HCT116 (cell line): ENCODE data around the gene TASL. TPM values are rescaled to one million over a fixed set of nuclear protein-coding genes. Genes with fewer than 3 reads are reported as not detected.

Experiments used
- ATAC-seq: fragments of 200-7000 bp; cut with Tn5 transposase; 2 replicates; pipeline ENCODE4 v1.9.1; 2020; ENCODE audit warnings: mild to moderate bottlenecking, moderate library complexity
- BruUV-seq: library from RNA; stranded (reverse); fragments of 400-500 nt; replicated peaks from 2 replicates; lab custom pipeline; 2021; lab: Mats Ljungman, UMichigan
- CTCF ChIA-PET: fragments of 300-600 bp; sonication (Branson Sonifier 250); formaldehyde crosslinking; loops from one replicate; lab custom pipeline; 2021; ENCODE audit warnings: antibody characterized with exemption; lab: Charles Lee
- POLR2A ChIA-PET: fragments of 300-600, 350-600 bp; sonication (Branson Sonifier 250); formaldehyde crosslinking; loops from one replicate; lab custom pipeline; 2021; ENCODE audit warnings: antibody characterized with exemption; lab: Charles Lee
- RAD21 ChIA-PET, 2 experiments: fragments of 300-600 bp; sonication (Branson Sonifier 250); formaldehyde crosslinking; loops; one replicate each; lab custom pipeline; 2023; ENCODE audit warnings: low total read pairs in 2 of 2; ENCODE audit not compliant: uncharacterized antibody in 2 of 2, unreplicated experiment in 2 of 2, low non-redundant PET in 1 of 2; lab: Charles Lee
- DNase-seq: peaks from one replicate; pipeline ENCODE4 v3.0.0-alpha.2; 2010; ENCODE audit warnings: low read depth, low spot score
- H2AFZ ChIP-seq: fragments of 200-600 bp; shearing (Covaris generic), sonication (generic); 2 replicates; pipeline ENCODE4 v1.6.1; 2017; ENCODE audit warnings: low read depth, mixed run types, mixed read lengths, antibody characterized with exemption, low read length; ENCODE audit not compliant: poor library complexity, severe bottlenecking
- H3K27ac ChIP-seq: 2 replicates; pipeline ENCODE4 v1.5.1; 2012; ENCODE audit warnings: low read depth, low read length
- H3K27me3 ChIP-seq: fragments of 200-600 bp; sonication (generic); 2 replicates; pipeline ENCODE4 v1.6.1; 2016; ENCODE audit warnings: mixed run types, low read length, mixed read lengths; ENCODE audit not compliant: insufficient read depth
- H3K36me3 ChIP-seq, 2 experiments: fragments of 200-500 bp in 1 of 2; fragments of 200-600 bp in 1 of 2; sonication (Bioruptor generic) in 1 of 2; sonication (generic) in 1 of 2; 2 replicates each; pipeline versions ENCODE4 v1.5.1 to v1.6.1; 2014 to 2016; ENCODE audit warnings: low read length in 2 of 2, inconsistent platforms in 1 of 2, mixed read lengths in 1 of 2, mixed run types in 1 of 2; ENCODE audit not compliant: insufficient read depth in 2 of 2, control insufficient read depth in 1 of 2
- H3K4me1 ChIP-seq, 2 experiments: fragments of 200-600 bp in 1 of 2; sonication (generic) in 1 of 2; 2 replicates each; pipeline versions ENCODE4 v1.5.1 to v1.6.1; 2012 to 2017; ENCODE audit warnings: low read length in 2 of 2, inconsistent platforms in 1 of 2, mild to moderate bottlenecking in 1 of 2, mixed read lengths in 1 of 2, mixed run types in 1 of 2, moderate library complexity in 1 of 2; ENCODE audit not compliant: insufficient read depth in 2 of 2, control insufficient read depth in 1 of 2
- H3K4me2 ChIP-seq: fragments of 200-600 bp; sonication (generic); 2 replicates; pipeline ENCODE4 v1.6.1; 2017; ENCODE audit warnings: mixed run types, low read length, mixed read lengths
- H3K4me3 ChIP-seq, 2 experiments: fragments of 200-600 bp in 1 of 2; sonication (generic) in 1 of 2; replicated peaks in 1 of 2; 2 replicates each; pipeline ENCODE4 v1.5.1; 2011 to 2016; ENCODE audit warnings: low read length in 2 of 2, control low read depth in 1 of 2, low read depth in 1 of 2, mild to moderate bottlenecking in 1 of 2, mixed read lengths in 1 of 2, mixed run types in 1 of 2
- H3K79me2 ChIP-seq: fragments of 200-600 bp; sonication (generic); 2 replicates; pipeline ENCODE4 v1.6.1; 2017; ENCODE audit warnings: mild to moderate bottlenecking, mixed run types, low read length, moderate library complexity, mixed read lengths; ENCODE audit not compliant: insufficient read depth
- H3K9ac ChIP-seq: fragments of 200-600 bp; sonication (generic); 2 replicates; pipeline ENCODE4 v1.6.1; 2016; ENCODE audit warnings: low read length, mixed read lengths
- H3K9me2 ChIP-seq: fragments of 200-600 bp; sonication (generic), shearing (Covaris generic); 2 replicates; pipeline ENCODE4 v1.6.1; 2017; ENCODE audit warnings: mixed run types, mild to moderate bottlenecking, moderate library complexity; ENCODE audit not compliant: insufficient read depth
- H3K9me3 ChIP-seq, 2 experiments: fragments of 200-500 bp in 1 of 2; fragments of 200-600 bp in 1 of 2; sonication (Bioruptor generic) in 1 of 2; sonication (generic) in 1 of 2; 2 replicates each; pipeline ENCODE4 v1.6.1; 2014 to 2017; ENCODE audit warnings: low read length in 2 of 2, mixed read lengths in 2 of 2, inconsistent platforms in 1 of 2, low read depth in 1 of 2, mild to moderate bottlenecking in 1 of 2, mixed run types in 1 of 2, moderate library complexity in 1 of 2; ENCODE audit not compliant: control insufficient read depth in 1 of 2, insufficient read depth in 1 of 2
- H4K20me1 ChIP-seq: fragments of 200-600 bp; sonication (generic), shearing (Covaris generic); 2 replicates; pipeline ENCODE4 v1.6.1; 2017; ENCODE audit warnings: mixed run types, mild to moderate bottlenecking, moderate library complexity; ENCODE audit not compliant: insufficient read depth
- CBX3 ChIP-seq: IDR thresholded peaks from 2 replicates; pipeline ENCODE4 v1.6.1; 2012; ENCODE audit warnings: low read depth
- CEBPB ChIP-seq: IDR thresholded peaks from 2 replicates; pipeline ENCODE4 v1.6.1; 2012; ENCODE audit warnings: low read depth
- CTCF ChIP-seq, 3 experiments: fragments of 200-600 bp in 1 of 3; sonication (generic) in 1 of 3; IDR thresholded peaks in 2 of 3; conservative IDR thresholded peaks in 1 of 3; 2 replicates each; pipeline ENCODE4 v1.5.1; 2012 to 2017; ENCODE audit warnings: low read depth in 2 of 3, low read length in 2 of 3, antibody characterized with exemption in 1 of 3, borderline replicate concordance in 1 of 3, control low read depth in 1 of 3, mild to moderate bottlenecking in 1 of 3, mixed read lengths in 1 of 3, mixed run types in 1 of 3, moderate library complexity in 1 of 3; ENCODE audit not compliant: insufficient read depth in 1 of 3
- EGR1 ChIP-seq: IDR thresholded peaks from 2 replicates; pipeline ENCODE4 v1.6.1; 2012; ENCODE audit warnings: low read depth
- ELF1 ChIP-seq: IDR thresholded peaks from 2 replicates; pipeline ENCODE4 v1.6.1; 2012; ENCODE audit warnings: low read depth, borderline replicate concordance
- EZH2 ChIP-seq: fragments of 200-600 bp; sonication (generic); IDR thresholded peaks from 2 replicates; pipeline ENCODE4 v1.6.1; 2017; ENCODE audit warnings: antibody characterized with exemption, mixed run types
- EZH2phosphoT487 ChIP-seq: fragments of 200-600 bp; IDR thresholded peaks from 2 replicates; pipeline ENCODE4 v1.6.1; 2018; ENCODE audit warnings: antibody characterized with exemption, borderline replicate concordance
- FOSL1 ChIP-seq: IDR thresholded peaks from 2 replicates; pipeline ENCODE4 v1.6.1; 2012; ENCODE audit warnings: low read depth
- JUND ChIP-seq: IDR thresholded peaks from 2 replicates; pipeline ENCODE4 v1.6.1; 2012
- POLR2A ChIP-seq: IDR thresholded peaks from 2 replicates; pipeline ENCODE4 v1.7.0; 2011; ENCODE audit warnings: borderline replicate concordance; ENCODE audit not compliant: insufficient read depth, insufficient read length; ENCODE audit errors: extremely low read depth
- RAD21 ChIP-seq: IDR thresholded peaks from 2 replicates; pipeline ENCODE4 v1.6.1; 2012; ENCODE audit warnings: low read depth, mild to moderate bottlenecking
- SIN3A ChIP-seq: IDR thresholded peaks from 2 replicates; pipeline ENCODE4 v1.6.1; 2012; ENCODE audit warnings: low read depth
- SP1 ChIP-seq: IDR thresholded peaks from 2 replicates; pipeline ENCODE4 v1.6.1; 2012; ENCODE audit warnings: low read depth
- SRF ChIP-seq: IDR thresholded peaks from 2 replicates; pipeline ENCODE4 v1.6.1; 2012; ENCODE audit warnings: low read depth
- YY1 ChIP-seq: IDR thresholded peaks from 2 replicates; pipeline ENCODE4 v1.6.1; 2011; ENCODE audit warnings: low read length, low read depth, moderate library complexity, mild to moderate bottlenecking; ENCODE audit not compliant: insufficient replicate concordance; ENCODE audit errors: extremely low read depth
- ZFX ChIP-seq: fragments of 450-650 bp; IDR thresholded peaks from 2 replicates; pipeline ENCODE4 v1.6.1; 2017
- intact Hi-C: fragments of 100-400 bp; cut with micrococcal nuclease; formaldehyde crosslinking; loops from 2 replicates; pipeline ENCODE4 v1.10.0; 2022
- total RNA-seq: library from RNA; stranded (reverse); gene quantifications from one replicate; pipeline ENCODE4 v1.2.1, GENCODE V29; 2021; ENCODE audit not compliant: unreplicated experiment
- TF ChIP-seq, protein P1 (sequence below): IDR thresholded peaks from 2 replicates; pipeline ENCODE4 v1.6.1; 2012; ENCODE audit warnings: low read depth
- TF ChIP-seq, protein P2 (sequence below): IDR thresholded peaks from 2 replicates; pipeline ENCODE4 v1.6.1; 2012

TASL gene
- total RNA-seq, 1 experiment from 2014 or later, result not detected

DNA sequence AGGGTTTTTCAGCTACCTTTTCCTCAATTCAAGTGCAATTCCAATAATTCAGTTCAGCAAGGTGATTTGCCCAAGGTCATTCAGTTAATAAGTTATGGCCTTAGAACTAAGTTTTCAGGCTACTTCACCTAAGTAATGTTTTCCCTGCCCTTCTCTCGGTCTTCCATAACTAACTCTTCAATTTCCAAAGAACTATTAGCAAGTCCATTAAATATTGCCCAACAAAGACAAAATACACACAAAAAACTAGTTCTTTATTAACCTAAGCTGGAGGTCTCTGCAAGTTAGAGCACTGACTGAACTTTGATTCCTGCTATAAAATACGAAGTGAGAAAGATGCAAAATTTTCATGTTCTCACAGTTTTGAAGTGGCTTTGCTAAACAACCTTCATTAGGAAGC, 48.8 kb upstream of the TASL start (continued):
- TF ChIP-seq, protein P1, sequence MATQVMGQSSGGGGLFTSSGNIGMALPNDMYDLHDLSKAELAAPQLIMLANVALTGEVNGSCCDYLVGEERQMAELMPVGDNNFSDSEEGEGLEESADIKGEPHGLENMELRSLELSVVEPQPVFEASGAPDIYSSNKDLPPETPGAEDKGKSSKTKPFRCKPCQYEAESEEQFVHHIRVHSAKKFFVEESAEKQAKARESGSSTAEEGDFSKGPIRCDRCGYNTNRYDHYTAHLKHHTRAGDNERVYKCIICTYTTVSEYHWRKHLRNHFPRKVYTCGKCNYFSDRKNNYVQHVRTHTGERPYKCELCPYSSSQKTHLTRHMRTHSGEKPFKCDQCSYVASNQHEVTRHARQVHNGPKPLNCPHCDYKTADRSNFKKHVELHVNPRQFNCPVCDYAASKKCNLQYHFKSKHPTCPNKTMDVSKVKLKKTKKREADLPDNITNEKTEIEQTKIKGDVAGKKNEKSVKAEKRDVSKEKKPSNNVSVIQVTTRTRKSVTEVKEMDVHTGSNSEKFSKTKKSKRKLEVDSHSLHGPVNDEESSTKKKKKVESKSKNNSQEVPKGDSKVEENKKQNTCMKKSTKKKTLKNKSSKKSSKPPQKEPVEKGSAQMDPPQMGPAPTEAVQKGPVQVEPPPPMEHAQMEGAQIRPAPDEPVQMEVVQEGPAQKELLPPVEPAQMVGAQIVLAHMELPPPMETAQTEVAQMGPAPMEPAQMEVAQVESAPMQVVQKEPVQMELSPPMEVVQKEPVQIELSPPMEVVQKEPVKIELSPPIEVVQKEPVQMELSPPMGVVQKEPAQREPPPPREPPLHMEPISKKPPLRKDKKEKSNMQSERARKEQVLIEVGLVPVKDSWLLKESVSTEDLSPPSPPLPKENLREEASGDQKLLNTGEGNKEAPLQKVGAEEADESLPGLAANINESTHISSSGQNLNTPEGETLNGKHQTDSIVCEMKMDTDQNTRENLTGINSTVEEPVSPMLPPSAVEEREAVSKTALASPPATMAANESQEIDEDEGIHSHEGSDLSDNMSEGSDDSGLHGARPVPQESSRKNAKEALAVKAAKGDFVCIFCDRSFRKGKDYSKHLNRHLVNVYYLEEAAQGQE, result no peak
- TF ChIP-seq JUND (no peak), ZFX (no peak), CBX3 (no peak), YY1 (no peak), FOSL1 (no peak)

GRCh38 chrX:30622361-30622760, 44.8 kb upstream of the TASL start:
- Histone ChIP-seq H3K9me3 (no peaks in the 10 kb centered on the region), H3K4me2 (no peak overlapping the region), H3K4me1 (no peaks in the 10 kb centered on the region), H3K27me3 (no peaks in the 10 kb centered on the region), H2AFZ (no peak overlapping the region), H3K9me2 (no peaks in the 10 kb centered on the region), H3K36me3 (no peaks in the 10 kb centered on the region), H3K4me3 (no peak overlapping the region), H3K27ac (no peak overlapping the region), H3K79me2 (no peaks in the 10 kb centered on the region), H4K20me1 (no peaks in the 10 kb centered on the region), H3K9ac (no peak overlapping the region)
- no peak for DNase-seq
- ChIA-PET CTCF (no interaction called here), POLR2A (no interaction called here), RAD21 (no interaction called here)
- intact Hi-C loops, result no loop called here
- ATAC-seq, result no peak
- BruUV-seq, result no TSS peak
- TF ChIP-seq, protein P2, sequence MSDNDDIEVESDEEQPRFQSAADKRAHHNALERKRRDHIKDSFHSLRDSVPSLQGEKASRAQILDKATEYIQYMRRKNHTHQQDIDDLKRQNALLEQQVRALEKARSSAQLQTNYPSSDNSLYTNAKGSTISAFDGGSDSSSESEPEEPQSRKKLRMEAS, result no peak
- TF ChIP-seq SRF (no peak), EZH2phosphoT487 (no peak), FOSL1 (no peak), RAD21 (no peak), CEBPB (no peak), CBX3 (no peak), EGR1 (no peak), ELF1 (no peak), EZH2 (no peak), JUND (no peak), CTCF (IDR thresholded peaks at IDR 0.05 in 2 of 3, conservative IDR thresholded peaks at IDR 0.05 in 1 of 3; ENCODE audit: borderline replicate concordance in 1 of 3, insufficient read depth in 1 of 3, low read depth in 2 of 3, low read length in 2 of 3) (no peak), POLR2A (no peak), SIN3A (no peak), SP1 (no peak)
- TF ChIP-seq, protein P1, result no peak
